Astrocyte (in vitro differentiated cells and primary cell): ENCODE results near the gene BTG2. TPM values are rescaled to one million over a fixed set of nuclear protein-coding genes. Genes with fewer than 3 reads are reported as not detected.

Source experiments
- DNase-seq: peaks from one replicate; pipeline ENCODE4 v3.0.0-alpha.2; 2010; ENCODE audit warnings: low read depth
- FAIRE-seq: peaks from 2 replicates; lab custom pipeline; 2011; peaks lifted over from hg19 to GRCh38; lab: Jason Lieb, UNC
- H2AFZ ChIP-seq: 2 replicates; pipeline ENCODE4 v1.6.0; 2012; ENCODE audit warnings: low read depth, low read length, inconsistent platforms
- H3K27ac ChIP-seq: 2 replicates; pipeline ENCODE4 v1.5.1; 2011; ENCODE audit warnings: low read depth, low read length, inconsistent platforms
- H3K27me3 ChIP-seq: 2 replicates; pipeline ENCODE4 v1.6.0; 2011; ENCODE audit warnings: low read length, inconsistent platforms; ENCODE audit not compliant: insufficient read depth
- H3K36me3 ChIP-seq: 2 replicates; pipeline ENCODE4 v1.5.1; 2011; ENCODE audit warnings: low read length, inconsistent platforms; ENCODE audit not compliant: insufficient read depth
- H3K4me1 ChIP-seq: 2 replicates; pipeline ENCODE4 v1.5.1; 2011; ENCODE audit warnings: low read length, inconsistent platforms; ENCODE audit not compliant: insufficient read depth
- H3K4me2 ChIP-seq: 2 replicates; pipeline ENCODE4 v1.6.0; 2012; ENCODE audit warnings: low read length, inconsistent platforms
- H3K4me3 ChIP-seq: 2 replicates; pipeline ENCODE4 v1.5.1; 2011; ENCODE audit warnings: low read depth, mild to moderate bottlenecking, low read length, inconsistent platforms; ENCODE audit not compliant: insufficient read depth
- H3K79me2 ChIP-seq: 2 replicates; pipeline ENCODE4 v1.6.0; 2012; ENCODE audit warnings: mild to moderate bottlenecking, low read length, inconsistent platforms; ENCODE audit not compliant: insufficient read depth
- H3K9ac ChIP-seq: 2 replicates; pipeline ENCODE4 v1.6.0; 2012; ENCODE audit warnings: mild to moderate bottlenecking, low read length, inconsistent platforms
- H3K9me3 ChIP-seq: 2 replicates; pipeline ENCODE4 v1.5.1; 2012; ENCODE audit warnings: low read depth, mild to moderate bottlenecking, low read length, inconsistent platforms; ENCODE audit not compliant: insufficient read depth
- H4K20me1 ChIP-seq: 2 replicates; pipeline ENCODE4 v1.6.0; 2012; ENCODE audit warnings: low read length, inconsistent platforms; ENCODE audit not compliant: insufficient read depth
- H3K27ac Mint-ChIP-seq: one replicate; pipeline ENCODE4 v1.8.0; 2021; ENCODE audit warnings: mild to moderate bottlenecking, mixed read lengths; ENCODE audit not compliant: unreplicated experiment
- H3K27me3 Mint-ChIP-seq: one replicate; pipeline ENCODE4 v1.8.0; 2021; ENCODE audit warnings: low read depth, mixed read lengths; ENCODE audit not compliant: unreplicated experiment
- H3K36me3 Mint-ChIP-seq: one replicate; pipeline ENCODE4 v1.8.0; 2021; ENCODE audit warnings: low read depth, mixed read lengths; ENCODE audit not compliant: unreplicated experiment
- H3K4me1 Mint-ChIP-seq: one replicate; pipeline ENCODE4 v1.8.0; 2021; ENCODE audit warnings: low read depth, mixed read lengths; ENCODE audit not compliant: unreplicated experiment
- H3K4me3 Mint-ChIP-seq: one replicate; pipeline ENCODE4 v1.8.0; 2021; ENCODE audit warnings: mild to moderate bottlenecking, moderate library complexity, mixed read lengths; ENCODE audit not compliant: unreplicated experiment
- H3K9me3 Mint-ChIP-seq: one replicate; pipeline ENCODE4 v1.8.0; 2021; ENCODE audit warnings: mild to moderate bottlenecking, mixed read lengths; ENCODE audit not compliant: unreplicated experiment
- EZH2 ChIP-seq: IDR thresholded peaks from 2 replicates; pipeline ENCODE4 v1.6.1; 2012; ENCODE audit warnings: mild to moderate bottlenecking, low read length, inconsistent platforms; ENCODE audit not compliant: insufficient read depth
- total RNA-seq: library from RNA; stranded (reverse); gene quantifications from 2 replicates; pipeline ENCODE4 v1.2.1, GENCODE V29; 2021
- TF ChIP-seq, protein P1 (sequence below): IDR thresholded peaks from 2 replicates; pipeline ENCODE4 v1.5.1; 2011; ENCODE audit warnings: low read depth, mild to moderate bottlenecking, inconsistent platforms, low read length, moderate library complexity; ENCODE audit not compliant: insufficient read depth

BTG2 gene
- total RNA-seq, 1 donor from 2014 or later, result 58.3 TPM

DNA sequence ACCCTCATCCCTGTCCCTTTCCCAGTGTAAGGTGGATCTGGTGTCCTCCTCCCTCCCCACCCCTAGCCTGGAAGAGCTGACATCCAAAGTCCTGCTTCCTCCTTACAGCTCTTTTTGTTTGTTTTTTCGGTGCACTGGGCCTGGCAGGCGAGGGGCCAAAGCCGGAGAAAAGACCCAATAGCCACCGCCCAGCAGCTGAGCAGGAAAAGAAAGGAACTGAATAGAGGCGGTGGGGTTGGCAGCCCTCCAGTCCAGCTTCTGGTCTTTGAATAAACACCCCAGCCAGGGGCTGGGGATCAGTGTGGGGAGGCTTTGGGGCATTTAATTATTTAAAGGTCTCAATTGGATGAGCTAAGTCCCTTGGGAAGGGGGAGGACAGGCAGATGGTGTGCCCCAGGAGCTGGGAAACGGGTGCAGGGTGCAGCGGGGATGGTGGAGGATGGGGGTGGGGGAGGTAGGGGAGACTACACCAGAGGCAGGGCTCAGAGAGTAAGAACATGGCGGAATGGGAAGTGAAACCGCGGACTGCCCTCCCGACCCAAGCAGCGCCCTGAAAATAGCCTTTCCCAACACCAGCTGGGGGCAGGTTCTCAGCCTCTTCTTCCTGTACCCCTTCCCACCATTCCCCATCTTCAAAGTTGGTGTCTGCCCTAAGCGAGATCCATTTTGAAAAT lies 20.2 kb downstream of the BTG2 start:
- Histone ChIP-seq H3K4me2 (peak overlapping the region; percentile 44), H3K4me1 (peaks cover 20% of the 10 kb centered on the region), H3K27me3 (peaks cover 46% of the 10 kb centered on the region), H3K9me3 (no peaks in the 10 kb centered on the region), H3K27ac (no peak overlapping the region), H4K20me1 (no peaks in the 10 kb centered on the region), H3K36me3 (no peaks in the 10 kb centered on the region), H3K9ac (no peak overlapping the region), H3K79me2 (no peaks in the 10 kb centered on the region), H3K4me3 (no peak overlapping the region), H2AFZ (peak overlapping the region; percentile 28)
- Mint-ChIP-seq H3K9me3 (peaks cover 3% of the 10 kb centered on the region), H3K27ac (no peak overlapping the region), H3K4me1 (peaks cover 23% of the 10 kb centered on the region), H3K36me3 (no peaks in the 10 kb centered on the region), H3K4me3 (no peak overlapping the region), H3K27me3 (peaks cover 18% of the 10 kb centered on the region)
- FAIRE-seq (no peak), DNase-seq (no peak)
- peak; percentile 20 for TF ChIP-seq EZH2
- TF ChIP-seq, protein P1, sequence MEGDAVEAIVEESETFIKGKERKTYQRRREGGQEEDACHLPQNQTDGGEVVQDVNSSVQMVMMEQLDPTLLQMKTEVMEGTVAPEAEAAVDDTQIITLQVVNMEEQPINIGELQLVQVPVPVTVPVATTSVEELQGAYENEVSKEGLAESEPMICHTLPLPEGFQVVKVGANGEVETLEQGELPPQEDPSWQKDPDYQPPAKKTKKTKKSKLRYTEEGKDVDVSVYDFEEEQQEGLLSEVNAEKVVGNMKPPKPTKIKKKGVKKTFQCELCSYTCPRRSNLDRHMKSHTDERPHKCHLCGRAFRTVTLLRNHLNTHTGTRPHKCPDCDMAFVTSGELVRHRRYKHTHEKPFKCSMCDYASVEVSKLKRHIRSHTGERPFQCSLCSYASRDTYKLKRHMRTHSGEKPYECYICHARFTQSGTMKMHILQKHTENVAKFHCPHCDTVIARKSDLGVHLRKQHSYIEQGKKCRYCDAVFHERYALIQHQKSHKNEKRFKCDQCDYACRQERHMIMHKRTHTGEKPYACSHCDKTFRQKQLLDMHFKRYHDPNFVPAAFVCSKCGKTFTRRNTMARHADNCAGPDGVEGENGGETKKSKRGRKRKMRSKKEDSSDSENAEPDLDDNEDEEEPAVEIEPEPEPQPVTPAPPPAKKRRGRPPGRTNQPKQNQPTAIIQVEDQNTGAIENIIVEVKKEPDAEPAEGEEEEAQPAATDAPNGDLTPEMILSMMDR, result no peak

DNA sequence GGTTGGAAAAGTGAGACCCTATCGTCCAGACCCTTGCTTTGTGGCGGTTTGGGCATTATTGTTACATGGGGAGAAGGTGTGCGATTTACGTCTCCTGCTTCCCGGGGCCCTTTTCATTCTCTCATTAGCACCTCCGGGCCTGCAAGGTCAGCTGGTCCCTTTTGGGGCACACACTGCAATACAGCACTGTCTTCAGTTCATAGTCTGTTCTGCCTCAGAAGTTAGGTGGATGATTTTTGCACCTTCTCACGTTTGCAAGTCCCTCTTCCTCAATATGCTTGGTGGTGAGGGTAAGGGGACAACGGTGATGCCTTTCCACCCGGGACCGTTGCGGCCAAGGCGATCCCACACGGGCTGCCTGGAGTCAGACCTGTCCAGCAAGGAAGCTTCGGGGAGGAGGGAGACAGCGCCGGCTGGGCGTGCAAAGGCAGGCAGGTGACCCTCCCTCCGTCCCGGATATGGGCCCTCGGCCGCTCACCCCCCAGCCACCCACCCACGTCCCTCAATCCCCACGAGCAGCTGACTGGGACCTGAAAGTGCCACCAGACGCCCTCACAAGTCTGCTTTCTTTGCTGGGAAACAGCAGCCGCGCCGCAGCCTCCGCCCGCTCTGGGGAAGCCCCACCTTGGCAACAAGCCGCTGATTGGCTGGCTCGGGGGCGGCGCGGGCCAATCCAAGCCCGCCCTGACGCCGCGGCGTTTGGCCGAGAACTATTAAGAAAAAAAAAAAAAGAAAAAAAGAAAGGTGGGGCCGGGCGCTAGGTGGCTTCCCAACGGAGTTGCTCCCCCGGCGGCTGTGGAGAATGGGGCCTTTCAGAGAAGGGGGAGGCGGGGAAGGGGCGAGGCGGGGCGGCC lies 21.7 kb downstream of the BTG2 start:
- Mint-ChIP-seq H3K4me3 (peak overlapping the region; percentile 70), H3K27me3 (peaks cover 16% of the 10 kb centered on the region), H3K36me3 (no peaks in the 10 kb centered on the region), H3K9me3 (no peaks in the 10 kb centered on the region), H3K27ac (peak overlapping the region; percentile 77), H3K4me1 (peaks cover 15% of the 10 kb centered on the region)
- Histone ChIP-seq H3K9me3 (no peaks in the 10 kb centered on the region), H2AFZ (peak overlapping the region; percentile 88), H3K79me2 (no peaks in the 10 kb centered on the region), H3K4me2 (peak overlapping the region; percentile 93), H3K27ac (no peak overlapping the region), H3K4me1 (peaks cover 18% of the 10 kb centered on the region), H3K27me3 (peaks cover 47% of the 10 kb centered on the region), H3K4me3 (peak overlapping the region; percentile 54), H3K9ac (peak overlapping the region; percentile 68), H4K20me1 (no peaks in the 10 kb centered on the region), H3K36me3 (no peaks in the 10 kb centered on the region)
- no peak for FAIRE-seq
- TF ChIP-seq EZH2, result no peak
- TF ChIP-seq, protein P1, result no peak
- peak; percentile 71 for DNase-seq
